IPS-18a (cell line): Measurements from ENCODE around the gene FLRT1.

Source experiments
- H3K27ac ChIP-seq: one replicate; pipeline ENCODE4 v1.5.1; 2013; ENCODE audit warnings: low read length
- H3K27me3 ChIP-seq: one replicate; pipeline ENCODE4 v1.6.1; 2013; ENCODE audit warnings: mild to moderate bottlenecking, low read length; ENCODE audit not compliant: control insufficient read depth, insufficient read depth
- H3K36me3 ChIP-seq: one replicate; pipeline ENCODE4 v1.6.1; 2013; ENCODE audit warnings: low read depth, low read length; ENCODE audit not compliant: control insufficient read depth
- H3K4me1 ChIP-seq: one replicate; pipeline ENCODE4 v1.6.1; 2013; ENCODE audit warnings: low read depth, low read length; ENCODE audit not compliant: control insufficient read depth
- H3K4me3 ChIP-seq: one replicate; pipeline ENCODE4 v1.5.1; 2013; ENCODE audit warnings: low read length
- H3K9ac ChIP-seq: one replicate; pipeline ENCODE4 v1.6.1; 2013; ENCODE audit warnings: mild to moderate bottlenecking, low read length, moderate library complexity
- H3K9me3 ChIP-seq: one replicate; pipeline ENCODE4 v1.6.1; 2013; ENCODE audit warnings: low read depth, low read length; ENCODE audit not compliant: control insufficient read depth

Gene FLRT1

GRCh38 chr11:64019106-64020037 is 16.4 kb upstream of the FLRT1 start:
- no peak overlapping the region for H3K9ac ChIP-seq
- peaks cover 22% of the 10 kb centered on the region for H3K27me3 ChIP-seq

GRCh38 chr11:64020976-64021756 is 14.6 kb upstream of the FLRT1 start:
- no peak overlapping the region for H3K4me3 ChIP-seq
- H3K9ac ChIP-seq: no peak overlapping the region
- H3K9me3 ChIP-seq: no peaks in the 10 kb centered on the region
- no peaks in the 10 kb centered on the region for H3K36me3 ChIP-seq
- H3K4me1 ChIP-seq: peaks cover 24% of the 10 kb centered on the region
- peaks cover 10% of the 10 kb centered on the region for H3K27me3 ChIP-seq
- no peak overlapping the region for H3K27ac ChIP-seq

More at GRCh38 chr11:64019106-64020037, 16.4 kb upstream of the FLRT1 start:
- no peaks in the 10 kb centered on the region for H3K9me3 ChIP-seq
- H3K36me3 ChIP-seq: no peaks in the 10 kb centered on the region
- no peak overlapping the region for H3K4me3 ChIP-seq
- H3K27ac ChIP-seq: no peak overlapping the region
- peaks cover 21% of the 10 kb centered on the region for H3K4me1 ChIP-seq

- Histone ChIP-seq H3K4me1 (peaks cover 24% of the 10 kb centered on the region), H3K36me3 (no peaks in the 10 kb centered on the region), H3K4me3 (no peak overlapping the region), H3K27me3 (peaks cover 10% of the 10 kb centered on the region), H3K9ac (no peak overlapping the region), H3K27ac (no peak overlapping the region), H3K9me3 (no peaks in the 10 kb centered on the region)
These were observed 14.0 kb upstream of the FLRT1 start for GRCh38 chr11:64021757-64022093.

GRCh38 chr11:64022125-64022784 is 13.5 kb upstream of the FLRT1 start:
- no peak overlapping the region for H3K9ac ChIP-seq
- no peaks in the 10 kb centered on the region for H3K36me3 ChIP-seq
- peaks cover 30% of the 10 kb centered on the region for H3K4me1 ChIP-seq
- no peaks in the 10 kb centered on the region for H3K9me3 ChIP-seq
- no peak overlapping the region for H3K27ac ChIP-seq
- H3K4me3 ChIP-seq: no peak overlapping the region
- peaks cover 14% of the 10 kb centered on the region for H3K27me3 ChIP-seq

GRCh38 chr11:64023712-64024710 is 11.7 kb upstream of the FLRT1 start:
- Histone ChIP-seq H3K27me3 (peaks cover 23% of the 10 kb centered on the region), H3K4me3 (no peak overlapping the region), H3K4me1 (peaks cover 41% of the 10 kb centered on the region), H3K27ac (peak overlapping the region; percentile 46), H3K9me3 (no peaks in the 10 kb centered on the region), H3K36me3 (no peaks in the 10 kb centered on the region), H3K9ac (no peak overlapping the region)

- Histone ChIP-seq H3K36me3 (no peaks in the 10 kb centered on the region), H3K4me1 (peaks cover 47% of the 10 kb centered on the region), H3K27me3 (peaks cover 32% of the 10 kb centered on the region), H3K4me3 (no peak overlapping the region), H3K27ac (no peak overlapping the region), H3K9ac (no peak overlapping the region), H3K9me3 (no peaks in the 10 kb centered on the region)
These were observed 10.5 kb upstream of the FLRT1 start for GRCh38 chr11:64025205-64025604.

- Histone ChIP-seq H3K36me3 (no peaks in the 10 kb centered on the region), H3K27ac (no peak overlapping the region), H3K4me1 (peaks cover 40% of the 10 kb centered on the region), H3K27me3 (peaks cover 40% of the 10 kb centered on the region), H3K4me3 (no peak overlapping the region), H3K9ac (no peak overlapping the region), H3K9me3 (no peaks in the 10 kb centered on the region)
These were observed 9.0 kb upstream of the FLRT1 start for GRCh38 chr11:64026575-64027205.

GRCh38 chr11:64027651-64028397 is 7.9 kb upstream of the FLRT1 start:
- Histone ChIP-seq H3K27me3 (peaks cover 51% of the 10 kb centered on the region), H3K4me3 (no peak overlapping the region), H3K4me1 (peaks cover 34% of the 10 kb centered on the region), H3K27ac (no peak overlapping the region), H3K9ac (no peak overlapping the region), H3K36me3 (no peaks in the 10 kb centered on the region), H3K9me3 (no peaks in the 10 kb centered on the region)

GRCh38 chr11:64028398-64029115 is 7.2 kb upstream of the FLRT1 start:
- Histone ChIP-seq H3K27me3 (peaks cover 58% of the 10 kb centered on the region), H3K4me3 (no peak overlapping the region), H3K4me1 (peaks cover 34% of the 10 kb centered on the region), H3K27ac (no peak overlapping the region), H3K36me3 (no peaks in the 10 kb centered on the region), H3K9ac (no peak overlapping the region), H3K9me3 (no peaks in the 10 kb centered on the region)
